ENCODE measurements around the gene CTF1.

DNA sequence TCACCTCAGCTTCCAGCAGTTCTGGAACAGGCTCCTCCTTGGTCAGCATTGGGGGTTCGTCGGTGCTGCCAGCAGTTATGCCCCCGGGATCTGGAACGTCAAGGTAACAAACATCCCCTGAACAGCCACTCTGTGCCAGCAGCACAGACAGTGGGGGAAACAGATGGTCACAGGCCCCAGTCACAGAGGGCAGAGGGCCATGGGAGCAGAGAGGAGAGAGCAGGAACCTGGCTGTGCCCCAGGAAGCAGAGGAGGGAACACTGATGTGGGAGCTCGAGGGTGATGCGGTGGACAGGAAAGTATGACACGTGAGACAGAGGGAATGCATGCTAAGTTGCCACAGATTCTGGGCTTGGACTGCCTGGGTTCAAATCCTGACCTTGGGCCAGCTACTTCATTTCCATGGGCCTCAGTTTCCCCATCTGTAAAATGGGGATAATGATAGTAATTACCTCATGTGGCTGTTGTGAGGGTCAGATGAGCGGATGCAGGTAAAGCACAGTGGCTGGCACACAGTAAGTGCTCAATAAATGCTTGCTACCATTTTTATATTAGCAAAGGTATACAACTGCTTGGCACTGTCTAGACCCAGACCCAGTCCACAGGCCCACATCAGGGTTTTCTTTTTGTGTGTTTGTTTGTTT, 7.4 kb upstream of the CTF1 start:
- TF ChIP-seq CTCF (IDR thresholded peaks at IDR 0.05) (no peak), EZH2 (IDR thresholded peaks at IDR 0.05; ENCODE audit: borderline replicate concordance, insufficient read depth, low read depth, low read length, poor library complexity, severe bottlenecking) (no peak)
